ENCODE results near the gene WDR70.
"Not testable (repeated sequence)": the region's sequence is repeated elsewhere in the genome, so short reads cannot be mapped to it uniquely, and the experiment has no call there.

The WDR70 gene

GRCh38 chr5:37767961-37768360 is 388.8 kb downstream of the WDR70 start:
- DNase-seq (ENCODE audit: low read depth) = no peak

- no peak for DNase-seq (ENCODE audit: low read depth)
Observed at GRCh38 chr5:37768371-37768770, 389.3 kb downstream of the WDR70 start.

- DNase-seq (ENCODE audit: low read depth) = no peak
Observed at GRCh38 chr5:37769108-37769507, 390.0 kb downstream of the WDR70 start.

- DNase-seq (ENCODE audit: low read depth) = no peak
Observed at GRCh38 chr5:37769840-37770239, 390.7 kb downstream of the WDR70 start.

- no peak for DNase-seq (ENCODE audit: low read depth)
Observed at GRCh38 chr5:37770786-37771185, 391.7 kb downstream of the WDR70 start.

- DNase-seq (ENCODE audit: low read depth) = no peak
Observed at GRCh38 chr5:37771203-37771611, 392.1 kb downstream of the WDR70 start.

GRCh38 chr5:37771731-37772130 is 392.6 kb downstream of the WDR70 start:
- peak; percentile 84 for DNase-seq (ENCODE audit: low read depth)

GRCh38 chr5:37772255-37772654 is 393.1 kb downstream of the WDR70 start:
- no peak for DNase-seq (ENCODE audit: low read depth)

GRCh38 chr5:37773809-37774208 is 394.7 kb downstream of the WDR70 start:
- no peak for DNase-seq (ENCODE audit: low read depth)

- no peak for DNase-seq (ENCODE audit: low read depth)
Observed at GRCh38 chr5:37774912-37775483, 395.9 kb downstream of the WDR70 start.

- DNase-seq (ENCODE audit: low read depth) = no peak
Observed at GRCh38 chr5:37776826-37777225, 397.7 kb downstream of the WDR70 start.

- DNase-seq (ENCODE audit: low read depth) = no peak
Observed at GRCh38 chr5:37777432-37778130, 398.5 kb downstream of the WDR70 start.

- DNase-seq (ENCODE audit: low read depth) = not testable (repeated sequence)
Observed at GRCh38 chr5:37781409-37781808, 402.3 kb downstream of the WDR70 start.

GRCh38 chr5:37786416-37786815 is 407.3 kb downstream of the WDR70 start:
- DNase-seq (ENCODE audit: low read depth) = no peak

- peak; percentile 64 for DNase-seq (ENCODE audit: low read depth)
Observed at GRCh38 chr5:37786862-37787519, 407.9 kb downstream of the WDR70 start.

- no peak for DNase-seq (ENCODE audit: low read depth)
Observed at GRCh38 chr5:37787742-37788141, 408.6 kb downstream of the WDR70 start.

- no peak for DNase-seq (ENCODE audit: low read depth)
Observed at GRCh38 chr5:37789991-37790390, 410.9 kb downstream of the WDR70 start.

- DNase-seq (ENCODE audit: low read depth) = no peak
Observed at GRCh38 chr5:37791321-37791720, 412.2 kb downstream of the WDR70 start.

GRCh38 chr5:37792975-37793631 is 414.0 kb downstream of the WDR70 start:
- DNase-seq (ENCODE audit: low read depth) = no peak

GRCh38 chr5:37795292-37795691 is 416.2 kb downstream of the WDR70 start:
- not testable (repeated sequence) for DNase-seq (ENCODE audit: low read depth)

- DNase-seq (ENCODE audit: low read depth) = not testable (repeated sequence)
Observed at GRCh38 chr5:37796435-37796834, 417.3 kb downstream of the WDR70 start.

- no peak for DNase-seq (ENCODE audit: low read depth)
Observed at GRCh38 chr5:37799865-37800421, 420.8 kb downstream of the WDR70 start.

- DNase-seq (ENCODE audit: low read depth) = no peak
Observed at GRCh38 chr5:37801521-37801920, 422.4 kb downstream of the WDR70 start.
